HepG2 (cell line): Measurements from ENCODE around the gene QKI. TPM values are rescaled to one million over a fixed set of nuclear protein-coding genes. Genes with fewer than 3 reads are reported as not detected.

Experiments
- CHD4 ChIP-seq: fragments of 200-600 bp; sonication (generic); IDR thresholded peaks from 2 replicates; pipeline ENCODE4 v1.7.0; 2017; ENCODE audit warnings: mild to moderate bottlenecking, low read length, borderline replicate concordance
- HNRNPK ChIP-seq: fragments of 200-400 bp; formaldehyde crosslinking; IDR thresholded peaks from 2 replicates; pipeline ENCODE4 v1.6.1; 2018; ENCODE audit warnings: low read length, low read depth, moderate library complexity, mild to moderate bottlenecking; ENCODE audit not compliant: poor library complexity, severe bottlenecking
- HOXA9 ChIP-seq: sonication (generic); formaldehyde crosslinking; IDR thresholded peaks from 2 replicates; pipeline ENCODE4 v1.8.1; 2022; ENCODE audit warnings: missing genetic modification reagents, mild to moderate bottlenecking, moderate library complexity, borderline replicate concordance
- KLF6 ChIP-seq: IDR thresholded peaks from 2 replicates; pipeline ENCODE4 v1.8.0; 2016; ENCODE audit warnings: missing biosample characterization, missing genetic modification reagents
- NFE2L2 ChIP-seq: fragments of 150-350 bp; IDR thresholded peaks from 2 replicates; pipeline ENCODE4 v1.6.1; 2014; ENCODE audit warnings: low read length
- PTBP1 ChIP-seq: fragments of 200-400 bp; formaldehyde crosslinking; IDR thresholded peaks from 2 replicates; pipeline ENCODE4 v1.6.1; 2018; ENCODE audit warnings: low read length, low read depth; ENCODE audit not compliant: poor library complexity, severe bottlenecking
- RBAK ChIP-seq: sonication (generic); formaldehyde crosslinking; IDR thresholded peaks from 2 replicates; pipeline ENCODE4 v1.5.1; 2020; ENCODE audit warnings: mild to moderate bottlenecking, missing genetic modification reagents
- SALL1 ChIP-seq: sonication (generic); formaldehyde crosslinking; IDR thresholded peaks from 2 replicates; pipeline ENCODE4 v1.8.0; 2022; ENCODE audit warnings: mild to moderate bottlenecking, missing genetic modification reagents
- STAG1 ChIP-seq: sonication (generic); formaldehyde crosslinking; IDR thresholded peaks from 2 replicates; pipeline ENCODE4 v1.4.0; 2020; ENCODE audit warnings: missing genetic modification reagents
- YEATS2 ChIP-seq: sonication (generic); formaldehyde crosslinking; IDR thresholded peaks from 2 replicates; pipeline ENCODE4 v1.4.0; 2020; ENCODE audit warnings: missing genetic modification reagents, borderline replicate concordance
- ZBTB7B ChIP-seq: sonication (generic); formaldehyde crosslinking; IDR thresholded peaks from 2 replicates; pipeline ENCODE4 v1.4.0; 2020; ENCODE audit warnings: missing genetic modification reagents
- ZMAT3 ChIP-seq: sonication (generic); formaldehyde crosslinking; conservative IDR thresholded peaks from 2 replicates; pipeline ENCODE4 v1.7.0; 2021; ENCODE audit warnings: missing genetic modification reagents
- ZNF225 ChIP-seq: sonication (generic); formaldehyde crosslinking; IDR thresholded peaks from 2 replicates; pipeline ENCODE4 v1.4.0; 2020; ENCODE audit warnings: mild to moderate bottlenecking, missing genetic modification reagents
- ZNF263 ChIP-seq: sonication (generic); formaldehyde crosslinking; IDR thresholded peaks from 2 replicates; pipeline ENCODE4 v1.4.0; 2020; ENCODE audit warnings: missing genetic modification reagents
- ZNF335 ChIP-seq: sonication (generic); formaldehyde crosslinking; IDR thresholded peaks from 2 replicates; pipeline ENCODE4 v1.4.0; 2020; ENCODE audit warnings: missing genetic modification reagents
- ZNF644 ChIP-seq: IDR thresholded peaks from 2 replicates; pipeline ENCODE4 v1.6.1; 2016; ENCODE audit warnings: low read depth
- ZSCAN25 ChIP-seq: sonication (generic); formaldehyde crosslinking; IDR thresholded peaks from 2 replicates; pipeline ENCODE4 v1.8.0; 2022; ENCODE audit warnings: mild to moderate bottlenecking, missing genetic modification reagents
- ZSCAN31 ChIP-seq: sonication (generic); formaldehyde crosslinking; IDR thresholded peaks from 2 replicates; pipeline ENCODE4 v1.5.0; 2020; ENCODE audit warnings: low read depth, mild to moderate bottlenecking, missing genetic modification reagents
- polyA plus RNA-seq, 8 experiments: library from polyadenylated mRNA; depleted of rRNA in 3 of 8; stranded (reverse) in 7 of 8; unstranded in 1 of 8; fragments of >200 nt; fragmentation: Illumina TruSeq in 4 of 8; extraction: Trizol in 4 of 8; gene quantifications; 2 replicates each; pipeline versions ENCODE4 v1.2.1 to v1.2.3, GENCODE V29; 2011 to 2016; ENCODE audit warnings: low read depth in 4 of 8, missing spikeins in 1 of 8, mixed read lengths in 1 of 8; ENCODE audit not compliant: insufficient read depth in 1 of 8
- total RNA-seq, 5 experiments: library from RNA; depleted of rRNA; stranded (reverse); fragments of >200 nt; fragmentation: Illumina TruSeq; extraction: Trizol; gene quantifications; 2 replicates each; pipeline ENCODE4 v1.2.3, GENCODE V29; 2016; ENCODE audit warnings: low read depth in 1 of 5
- TF ChIP-seq, protein P1 (sequence below), 2 experiments: sonication (generic) in 1 of 2; formaldehyde crosslinking in 1 of 2; IDR thresholded peaks; 2 replicates each; pipeline versions ENCODE4 v1.6.1 to v1.9.0; 2014 to 2022; ENCODE audit warnings: antibody characterized with exemption in 1 of 2, borderline replicate concordance in 1 of 2, inconsistent platforms in 1 of 2, low read depth in 1 of 2, missing genetic modification reagents in 1 of 2
- TF ChIP-seq, protein P2 (sequence below): sonication (generic); formaldehyde crosslinking; IDR thresholded peaks from 2 replicates; pipeline ENCODE4 v1.8.1; 2023; ENCODE audit warnings: mild to moderate bottlenecking, missing genetic modification reagents, borderline replicate concordance
- TF ChIP-seq, protein P3 (sequence below): sonication (generic); formaldehyde crosslinking; IDR thresholded peaks from 2 replicates; pipeline ENCODE4 v1.8.0; 2022; ENCODE audit warnings: missing genetic modification reagents, mild to moderate bottlenecking, borderline replicate concordance

Gene QKI
- total and polyA plus RNA-seq, 2 of the 13 experiments (the other 11 are each of a cell fraction or from before 2014, with no cell fraction given) = 136 to 137 TPM

DNA sequence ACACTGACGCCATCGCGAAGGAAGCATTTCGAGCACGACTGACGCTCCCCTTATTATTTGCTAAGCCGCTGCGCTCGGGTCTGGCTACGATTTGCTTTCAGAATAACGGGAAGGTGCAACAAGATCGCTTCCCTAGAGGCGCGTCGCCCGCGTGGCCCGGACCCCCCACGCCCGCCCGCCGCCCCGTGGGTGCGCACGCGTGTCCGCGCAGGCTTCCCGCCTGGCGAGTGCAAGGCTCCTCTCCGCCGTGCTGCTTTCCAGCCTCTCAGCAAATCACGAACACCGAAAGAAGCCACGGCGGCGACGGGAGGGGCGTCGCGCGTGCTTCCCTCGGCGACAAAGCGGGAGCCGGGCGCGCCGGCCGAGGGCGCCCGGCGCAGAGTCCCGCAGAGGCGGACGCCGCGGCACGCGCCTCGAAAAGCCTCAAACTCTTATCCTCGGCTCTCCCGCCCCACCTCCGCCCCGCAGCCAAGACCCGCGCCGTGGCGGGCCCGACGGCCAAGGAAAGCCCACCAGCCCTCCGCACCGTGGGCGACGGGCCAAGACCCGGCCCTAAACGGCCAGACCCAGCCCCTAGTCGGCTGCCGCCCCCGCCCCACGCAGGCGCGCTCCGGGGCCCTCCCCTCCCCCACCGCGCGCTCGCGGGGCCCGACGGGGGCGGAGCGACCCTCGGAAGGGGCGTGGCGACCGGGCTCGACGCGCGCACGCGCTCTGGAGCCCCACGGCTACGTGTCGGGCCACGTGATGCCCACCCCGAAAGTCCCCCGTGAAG is 987 bp upstream of the QKI start (continued):
- TF ChIP-seq, protein P1, sequence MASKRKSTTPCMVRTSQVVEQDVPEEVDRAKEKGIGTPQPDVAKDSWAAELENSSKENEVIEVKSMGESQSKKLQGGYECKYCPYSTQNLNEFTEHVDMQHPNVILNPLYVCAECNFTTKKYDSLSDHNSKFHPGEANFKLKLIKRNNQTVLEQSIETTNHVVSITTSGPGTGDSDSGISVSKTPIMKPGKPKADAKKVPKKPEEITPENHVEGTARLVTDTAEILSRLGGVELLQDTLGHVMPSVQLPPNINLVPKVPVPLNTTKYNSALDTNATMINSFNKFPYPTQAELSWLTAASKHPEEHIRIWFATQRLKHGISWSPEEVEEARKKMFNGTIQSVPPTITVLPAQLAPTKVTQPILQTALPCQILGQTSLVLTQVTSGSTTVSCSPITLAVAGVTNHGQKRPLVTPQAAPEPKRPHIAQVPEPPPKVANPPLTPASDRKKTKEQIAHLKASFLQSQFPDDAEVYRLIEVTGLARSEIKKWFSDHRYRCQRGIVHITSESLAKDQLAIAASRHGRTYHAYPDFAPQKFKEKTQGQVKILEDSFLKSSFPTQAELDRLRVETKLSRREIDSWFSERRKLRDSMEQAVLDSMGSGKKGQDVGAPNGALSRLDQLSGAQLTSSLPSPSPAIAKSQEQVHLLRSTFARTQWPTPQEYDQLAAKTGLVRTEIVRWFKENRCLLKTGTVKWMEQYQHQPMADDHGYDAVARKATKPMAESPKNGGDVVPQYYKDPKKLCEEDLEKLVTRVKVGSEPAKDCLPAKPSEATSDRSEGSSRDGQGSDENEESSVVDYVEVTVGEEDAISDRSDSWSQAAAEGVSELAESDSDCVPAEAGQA (IDR thresholded peaks at IDR 0.05; ENCODE audit: low read depth) = peak; percentile 26; the same call in 1 of the 2 replicates
- TF ChIP-seq, protein P1 (CRISPR knock-in tag; IDR thresholded peaks at IDR 0.05; ENCODE audit: borderline replicate concordance) = peak; percentile 26; the same call in 1 of the 2 replicates
- TF ChIP-seq SALL1 (peak; percentile 86), ZNF335 (no peak), KLF6 (CRISPR knock-in tag) (0 out of 2 replicates have a peak, but pooled peaks have one; percentile 49), HOXA9 (CRISPR knock-in tag) (no peak), ZNF263 (peak; percentile 28; the same call in 1 of the 2 replicates), ZSCAN25 (CRISPR knock-in tag) (peak; percentile 12; the same call in 1 of the 2 replicates), ZSCAN31 (CRISPR knock-in tag) (peak; percentile 88), ZNF644 (CRISPR knock-in tag) (no peak), ZMAT3 (CRISPR knock-in tag) (peak; percentile 97), ZNF225 (CRISPR knock-in tag) (peak; percentile 88; the same call in 1 of the 2 replicates), RBAK (no peak), HNRNPK (peak; percentile 87), STAG1 (peak; percentile 18; the same call in 1 of the 2 replicates), CHD4 (peak; percentile 85), NFE2L2 (no peak), YEATS2 (CRISPR knock-in tag) (no peak), ZBTB7B (peak; percentile 57; the same call in 1 of the 2 replicates), PTBP1 (peak; percentile 97)
- TF ChIP-seq, protein P2, sequence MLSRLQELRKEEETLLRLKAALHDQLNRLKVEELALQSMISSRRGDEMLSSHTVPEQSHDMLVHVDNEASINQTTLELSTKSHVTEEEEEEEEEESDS = peak; percentile 47; the same call in 1 of the 2 replicates
- TF ChIP-seq, protein P3, sequence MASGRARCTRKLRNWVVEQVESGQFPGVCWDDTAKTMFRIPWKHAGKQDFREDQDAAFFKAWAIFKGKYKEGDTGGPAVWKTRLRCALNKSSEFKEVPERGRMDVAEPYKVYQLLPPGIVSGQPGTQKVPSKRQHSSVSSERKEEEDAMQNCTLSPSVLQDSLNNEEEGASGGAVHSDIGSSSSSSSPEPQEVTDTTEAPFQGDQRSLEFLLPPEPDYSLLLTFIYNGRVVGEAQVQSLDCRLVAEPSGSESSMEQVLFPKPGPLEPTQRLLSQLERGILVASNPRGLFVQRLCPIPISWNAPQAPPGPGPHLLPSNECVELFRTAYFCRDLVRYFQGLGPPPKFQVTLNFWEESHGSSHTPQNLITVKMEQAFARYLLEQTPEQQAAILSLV (CRISPR knock-in tag) = peak; percentile 84; the same call in 1 of the 2 replicates
